ENCODE results near the gene MMAB.

DNA sequence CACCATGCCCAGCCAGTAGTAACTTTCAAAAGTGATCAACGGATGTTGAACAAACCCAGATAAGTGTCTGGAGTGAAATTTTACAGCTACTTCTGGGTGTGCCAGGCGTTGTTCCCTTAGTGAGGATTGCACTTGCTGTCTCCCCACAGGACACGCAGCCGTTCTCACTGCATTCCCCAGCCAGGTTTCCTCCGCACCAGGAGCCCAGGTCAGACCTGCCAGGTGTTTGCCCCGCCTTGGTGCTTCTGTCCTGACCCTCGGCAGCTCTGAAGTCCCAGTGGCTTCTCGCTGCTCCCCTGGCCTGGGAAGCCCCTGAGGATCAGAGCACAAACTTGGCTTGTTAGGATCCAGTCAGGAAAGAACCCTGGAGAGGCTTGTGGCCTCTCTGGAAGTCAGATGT lies 36.2 kb downstream of the MMAB start:
- TF ChIP-seq, protein P1, sequence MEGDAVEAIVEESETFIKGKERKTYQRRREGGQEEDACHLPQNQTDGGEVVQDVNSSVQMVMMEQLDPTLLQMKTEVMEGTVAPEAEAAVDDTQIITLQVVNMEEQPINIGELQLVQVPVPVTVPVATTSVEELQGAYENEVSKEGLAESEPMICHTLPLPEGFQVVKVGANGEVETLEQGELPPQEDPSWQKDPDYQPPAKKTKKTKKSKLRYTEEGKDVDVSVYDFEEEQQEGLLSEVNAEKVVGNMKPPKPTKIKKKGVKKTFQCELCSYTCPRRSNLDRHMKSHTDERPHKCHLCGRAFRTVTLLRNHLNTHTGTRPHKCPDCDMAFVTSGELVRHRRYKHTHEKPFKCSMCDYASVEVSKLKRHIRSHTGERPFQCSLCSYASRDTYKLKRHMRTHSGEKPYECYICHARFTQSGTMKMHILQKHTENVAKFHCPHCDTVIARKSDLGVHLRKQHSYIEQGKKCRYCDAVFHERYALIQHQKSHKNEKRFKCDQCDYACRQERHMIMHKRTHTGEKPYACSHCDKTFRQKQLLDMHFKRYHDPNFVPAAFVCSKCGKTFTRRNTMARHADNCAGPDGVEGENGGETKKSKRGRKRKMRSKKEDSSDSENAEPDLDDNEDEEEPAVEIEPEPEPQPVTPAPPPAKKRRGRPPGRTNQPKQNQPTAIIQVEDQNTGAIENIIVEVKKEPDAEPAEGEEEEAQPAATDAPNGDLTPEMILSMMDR (IDR thresholded peaks at IDR 0.05) = no peak
- no peak for TF ChIP-seq POLR2A (IDR thresholded peaks at IDR 0.05)
